ENCODE data around the gene TMIE.
"Not testable (repeated sequence)": the region's sequence is repeated elsewhere in the genome, so short reads cannot be mapped to it uniquely, and the experiment has no call there.

TMIE gene

DNA sequence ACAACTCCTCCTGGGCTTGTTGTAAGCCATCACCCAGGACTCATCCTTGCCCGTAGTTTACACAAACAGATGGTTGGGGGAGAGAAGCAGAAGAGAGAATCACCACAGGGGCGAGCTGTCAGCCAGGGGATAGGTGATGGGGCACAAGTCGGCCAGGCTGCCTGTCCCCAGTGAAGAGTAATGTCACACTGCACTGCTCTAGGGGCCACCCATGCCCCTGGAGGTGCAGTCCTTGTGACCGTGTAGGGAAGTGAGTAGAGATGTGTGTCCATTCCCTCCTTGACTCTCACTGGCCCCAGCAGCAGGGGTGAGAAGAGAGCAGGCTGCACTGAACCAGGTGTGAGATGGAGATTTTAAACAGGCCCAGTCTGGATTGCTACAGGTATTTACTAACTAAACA lies 33.6 kb downstream of the TMIE start:
- H3K36me3 Mint-ChIP-seq: no peaks in the 10 kb centered on the region
- H3K4me1 Mint-ChIP-seq (ENCODE audit: low read depth): no peaks in the 10 kb centered on the region
- no peak overlapping the region for H3K4me3 Mint-ChIP-seq
- no peak overlapping the region for H3K27ac Mint-ChIP-seq
- peaks cover 6% of the 10 kb centered on the region for H3K27me3 Mint-ChIP-seq
- no peaks in the 10 kb centered on the region for H3K9me3 Mint-ChIP-seq (ENCODE audit: low read depth)

DNA sequence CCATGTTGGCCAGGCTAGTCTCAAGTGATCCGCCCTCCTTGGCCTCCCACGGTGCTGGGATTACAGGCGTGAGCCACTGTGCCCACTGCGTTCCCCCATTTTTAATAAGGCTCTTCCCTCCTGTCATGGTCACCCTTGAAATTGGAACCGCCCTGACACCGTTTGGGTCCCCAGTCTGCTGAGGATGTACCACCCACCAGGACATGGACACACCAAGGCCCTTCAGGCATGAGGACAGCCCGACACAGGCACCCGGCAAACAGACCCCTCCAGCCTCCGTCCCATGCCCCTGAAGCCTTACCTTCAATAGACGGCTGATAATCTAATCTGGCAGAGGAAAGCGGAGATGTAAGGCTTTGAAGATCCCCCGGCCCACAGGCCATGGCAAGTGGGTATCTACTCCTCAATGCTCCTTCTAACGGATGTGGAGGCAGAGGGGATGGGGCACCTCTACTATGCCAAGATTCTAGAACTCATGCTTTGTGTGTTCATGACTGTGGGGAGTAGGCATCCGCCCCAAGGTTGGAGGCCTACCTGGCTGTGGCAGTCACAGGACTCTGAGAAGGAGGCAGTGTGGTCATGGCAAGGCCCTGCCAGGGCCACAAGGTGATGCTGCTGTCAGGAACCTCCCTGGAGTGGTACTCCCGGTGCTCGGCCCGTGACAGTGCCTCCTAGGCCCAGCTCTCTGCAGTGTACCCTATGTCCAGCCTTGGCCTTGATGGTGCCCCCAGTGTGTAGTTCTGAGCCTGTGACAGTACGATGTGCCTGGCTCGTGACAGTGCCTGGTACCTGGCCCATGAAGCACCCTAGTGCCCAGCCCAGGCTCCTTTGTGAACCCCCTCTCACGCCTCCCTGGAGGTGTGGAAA lies 35.0 kb downstream of the TMIE start:
- Mint-ChIP-seq H3K4me1 (ENCODE audit: low read depth) (no peaks in the 10 kb centered on the region), H3K27ac (no peak overlapping the region), H3K36me3 (no peaks in the 10 kb centered on the region), H3K4me3 (no peak overlapping the region), H3K9me3 (ENCODE audit: low read depth) (no peaks in the 10 kb centered on the region), H3K27me3 (peaks cover 3% of the 10 kb centered on the region)

GRCh38 chr3:46737329-46737731 lies 36.1 kb downstream of the TMIE start:
- Mint-ChIP-seq H3K4me1 (ENCODE audit: low read depth) (no peaks in the 10 kb centered on the region), H3K36me3 (no peaks in the 10 kb centered on the region), H3K27ac (no peak overlapping the region), H3K9me3 (ENCODE audit: low read depth) (no peaks in the 10 kb centered on the region), H3K27me3 (peaks cover 3% of the 10 kb centered on the region), H3K4me3 (no peak overlapping the region)

DNA sequence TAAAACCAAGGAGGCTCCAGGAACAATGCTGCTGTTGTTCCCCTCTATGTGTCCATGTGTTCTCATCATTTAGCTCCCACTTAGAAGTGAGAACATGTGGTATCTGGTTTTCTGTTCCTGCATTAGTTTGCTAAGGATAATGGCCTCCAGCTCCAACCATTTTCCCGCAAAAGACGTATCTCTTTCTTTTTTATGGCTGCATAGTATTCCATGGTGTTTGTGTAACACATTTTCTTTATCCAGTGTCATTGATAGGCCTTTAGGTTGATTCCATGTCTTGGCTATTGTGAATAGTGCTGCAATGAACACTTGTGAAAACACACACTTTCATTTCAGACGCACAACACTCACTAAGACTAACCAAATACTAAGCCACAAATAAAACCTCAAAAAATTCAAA lies 38.4 kb downstream of the TMIE start:
- not testable (repeated sequence) for H3K27me3 Mint-ChIP-seq; H3K27ac Mint-ChIP-seq; H3K9me3 Mint-ChIP-seq (ENCODE audit: low read depth); H3K4me1 Mint-ChIP-seq (ENCODE audit: low read depth); H3K36me3 Mint-ChIP-seq; H3K4me3 Mint-ChIP-seq

DNA sequence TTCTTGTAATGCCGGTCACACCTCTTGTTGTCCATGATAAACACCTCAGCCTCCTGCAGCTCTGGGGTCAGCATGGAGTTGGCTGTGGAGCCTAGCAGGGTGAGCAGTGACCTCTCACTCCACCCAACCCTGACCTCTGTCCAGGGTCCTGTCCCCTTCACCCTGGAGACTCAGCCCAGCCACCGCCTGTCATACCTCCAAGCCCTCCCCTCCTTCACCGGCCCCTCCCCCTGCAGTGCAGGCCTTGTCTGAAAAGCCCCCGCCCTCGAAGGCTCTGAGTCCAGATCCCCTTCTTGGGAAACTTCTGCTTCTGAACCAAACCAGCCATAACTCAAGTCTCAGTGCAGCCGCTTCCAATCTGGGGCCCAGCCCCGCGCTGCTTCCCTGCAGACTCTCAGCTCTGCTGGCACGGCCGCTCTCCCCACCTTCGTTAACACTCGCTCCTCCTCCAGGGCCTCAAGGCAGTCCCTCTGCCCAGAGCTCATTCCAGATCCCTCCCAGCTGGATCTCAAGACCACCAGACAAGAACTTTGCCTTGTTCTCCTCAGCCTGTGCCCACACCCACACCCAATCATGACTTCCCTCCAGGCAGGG lies 41.9 kb downstream of the TMIE start:
- H3K27ac Mint-ChIP-seq: no peak overlapping the region
- no peaks in the 10 kb centered on the region for H3K27me3 Mint-ChIP-seq
- H3K4me1 Mint-ChIP-seq (ENCODE audit: low read depth): no peaks in the 10 kb centered on the region
- H3K36me3 Mint-ChIP-seq: no peaks in the 10 kb centered on the region
- no peaks in the 10 kb centered on the region for H3K9me3 Mint-ChIP-seq (ENCODE audit: low read depth)
- no peak overlapping the region for H3K4me3 Mint-ChIP-seq

DNA sequence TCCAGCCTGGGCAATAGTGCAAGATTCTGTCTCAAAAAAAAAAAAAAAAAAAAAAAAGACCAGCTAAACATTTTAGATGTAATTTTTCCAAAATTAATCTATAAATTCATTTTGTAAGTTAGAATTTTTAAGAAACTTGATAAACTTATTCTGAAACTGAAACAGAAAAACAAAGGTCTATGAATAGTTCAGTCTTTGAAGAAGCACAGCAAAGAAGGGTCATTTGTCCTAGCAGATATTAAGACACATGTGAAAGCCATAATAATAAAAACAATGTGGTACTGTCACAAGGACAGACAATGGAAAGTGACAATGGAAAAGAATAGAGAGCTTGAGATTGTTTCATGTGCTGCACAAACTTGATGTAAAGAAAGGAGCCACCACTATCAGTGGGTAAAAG lies 45.5 kb downstream of the TMIE start:
- Mint-ChIP-seq H3K36me3 (no peaks in the 10 kb centered on the region), H3K9me3 (ENCODE audit: low read depth) (no peaks in the 10 kb centered on the region), H3K27me3 (no peaks in the 10 kb centered on the region), H3K27ac (no peak overlapping the region), H3K4me1 (ENCODE audit: low read depth) (no peaks in the 10 kb centered on the region), H3K4me3 (no peak overlapping the region)

DNA sequence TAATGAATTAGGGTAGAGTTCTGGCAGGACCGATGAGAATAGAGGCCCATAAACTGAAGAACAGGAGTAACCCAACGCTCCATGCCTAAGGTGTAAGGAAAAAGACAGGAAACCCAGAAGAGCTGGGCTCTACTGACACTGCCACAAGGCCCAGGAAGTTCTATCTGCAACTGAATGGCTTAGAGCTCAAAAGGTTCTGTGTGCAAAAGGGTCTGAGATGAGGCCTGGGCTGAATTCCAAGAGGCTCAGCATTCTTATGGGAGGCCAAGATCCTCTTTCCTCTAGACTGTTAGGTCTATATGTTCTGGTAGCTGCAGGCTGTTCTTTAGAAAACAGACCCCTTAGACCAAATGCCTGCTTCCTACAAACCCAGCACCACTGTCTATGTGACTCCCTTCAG lies 47.0 kb downstream of the TMIE start:
- Mint-ChIP-seq H3K4me1 (ENCODE audit: low read depth) (peaks cover 5% of the 10 kb centered on the region), H3K9me3 (ENCODE audit: low read depth) (no peaks in the 10 kb centered on the region), H3K4me3 (no peak overlapping the region), H3K36me3 (no peaks in the 10 kb centered on the region), H3K27me3 (no peaks in the 10 kb centered on the region), H3K27ac (no peak overlapping the region)

DNA sequence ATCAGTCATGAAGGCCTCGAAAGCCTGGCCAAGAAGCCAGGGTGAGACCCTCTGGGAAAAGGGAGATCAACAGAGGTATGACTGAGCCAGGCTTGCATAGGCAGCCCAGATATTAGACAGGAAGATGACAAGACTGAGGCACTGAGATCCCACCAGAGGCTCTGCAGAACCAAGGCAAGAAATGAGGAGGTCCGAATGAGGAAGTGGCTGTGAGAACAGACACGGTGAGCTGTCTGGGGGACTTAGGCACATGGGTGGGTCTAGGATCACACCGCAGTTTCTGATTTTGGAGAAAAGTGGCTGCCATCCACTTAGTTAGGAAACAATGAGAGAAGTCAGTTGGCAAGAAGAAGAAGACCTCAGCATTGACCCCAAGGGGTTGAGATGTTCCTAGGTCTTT lies 47.9 kb downstream of the TMIE start:
- Mint-ChIP-seq H3K27me3 (no peaks in the 10 kb centered on the region), H3K9me3 (ENCODE audit: low read depth) (no peaks in the 10 kb centered on the region), H3K27ac (no peak overlapping the region), H3K36me3 (no peaks in the 10 kb centered on the region), H3K4me1 (ENCODE audit: low read depth) (peaks cover 9% of the 10 kb centered on the region), H3K4me3 (no peak overlapping the region)

DNA sequence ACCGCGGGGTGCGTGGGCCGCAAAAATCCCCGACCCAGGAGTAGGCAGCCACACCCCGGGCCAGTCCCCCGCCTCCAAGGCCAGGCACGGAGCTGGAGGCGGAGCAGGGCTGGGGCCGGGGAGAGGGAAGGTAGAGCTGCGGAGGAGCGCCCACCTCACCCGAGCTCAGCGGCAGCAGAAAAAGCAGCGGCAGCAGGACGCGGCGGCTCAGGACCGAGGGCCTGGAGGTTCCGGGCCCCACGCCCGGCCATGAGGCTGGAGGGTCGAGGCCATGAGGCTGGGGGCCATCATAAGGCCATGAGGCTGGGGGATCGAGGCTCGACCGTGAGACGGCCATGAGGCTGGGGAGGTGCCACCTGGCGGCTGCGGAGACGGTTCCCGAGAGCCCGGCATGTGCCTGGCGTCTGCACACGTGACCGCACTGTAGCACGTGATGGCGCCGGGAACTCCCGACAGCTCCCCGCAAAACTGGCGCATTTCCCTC lies 49.4 kb downstream of the TMIE start:
- H3K9me3 Mint-ChIP-seq (ENCODE audit: low read depth): no peaks in the 10 kb centered on the region
- no peaks in the 10 kb centered on the region for H3K27me3 Mint-ChIP-seq
- H3K36me3 Mint-ChIP-seq: no peaks in the 10 kb centered on the region
- peaks cover 9% of the 10 kb centered on the region for H3K4me1 Mint-ChIP-seq (ENCODE audit: low read depth)
- no peak overlapping the region for H3K4me3 Mint-ChIP-seq
- H3K27ac Mint-ChIP-seq: no peak overlapping the region

DNA sequence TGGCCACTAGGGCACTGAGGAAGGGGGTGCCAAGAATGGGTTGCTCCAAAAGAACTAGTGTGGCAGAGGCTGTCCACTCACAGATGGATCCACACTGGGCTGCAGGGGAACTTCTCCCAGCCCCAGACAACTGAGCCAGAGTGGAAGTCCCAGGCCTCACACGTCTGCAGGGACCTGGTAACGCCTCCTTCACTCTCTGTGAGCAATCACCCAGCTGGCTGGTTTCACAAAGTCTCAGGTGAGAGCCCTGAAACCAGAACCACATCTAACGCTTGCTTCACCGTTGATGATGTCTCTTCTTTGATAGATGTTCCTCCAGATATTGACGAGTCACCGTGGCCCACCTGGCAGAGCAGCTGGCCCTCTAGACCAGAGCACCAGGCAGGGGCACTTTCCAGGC lies 51.9 kb downstream of the TMIE start:
- not testable (repeated sequence) for H3K27me3 Mint-ChIP-seq; H3K4me1 Mint-ChIP-seq (ENCODE audit: low read depth); H3K4me3 Mint-ChIP-seq; H3K9me3 Mint-ChIP-seq (ENCODE audit: low read depth); H3K36me3 Mint-ChIP-seq; H3K27ac Mint-ChIP-seq

DNA sequence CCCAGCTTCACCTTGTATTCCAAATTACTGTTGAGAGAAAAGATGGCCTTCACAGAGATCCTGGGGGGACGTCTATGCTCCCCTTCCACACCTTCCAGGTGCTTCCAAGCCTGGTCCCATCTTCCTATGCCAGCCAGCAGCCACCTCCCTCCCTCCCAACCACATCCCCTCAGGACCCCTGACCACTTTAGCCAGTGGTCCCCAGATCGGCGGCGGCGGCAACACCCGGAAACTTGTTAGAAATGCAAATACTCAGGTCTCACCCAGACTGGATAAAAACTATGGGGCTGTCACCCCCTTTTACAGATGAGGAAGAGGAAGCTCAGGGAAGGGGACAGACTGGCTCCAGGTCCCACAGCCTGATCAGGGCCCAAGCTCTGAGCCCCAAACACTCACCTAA lies 54.5 kb downstream of the TMIE start:
- no peak overlapping the region for H3K27ac Mint-ChIP-seq
- peaks cover 2% of the 10 kb centered on the region for H3K27me3 Mint-ChIP-seq
- H3K36me3 Mint-ChIP-seq: peaks cover 3% of the 10 kb centered on the region
- H3K4me3 Mint-ChIP-seq: no peak overlapping the region
- H3K9me3 Mint-ChIP-seq (ENCODE audit: low read depth): no peaks in the 10 kb centered on the region
- H3K4me1 Mint-ChIP-seq (ENCODE audit: low read depth): peaks cover 9% of the 10 kb centered on the region

DNA sequence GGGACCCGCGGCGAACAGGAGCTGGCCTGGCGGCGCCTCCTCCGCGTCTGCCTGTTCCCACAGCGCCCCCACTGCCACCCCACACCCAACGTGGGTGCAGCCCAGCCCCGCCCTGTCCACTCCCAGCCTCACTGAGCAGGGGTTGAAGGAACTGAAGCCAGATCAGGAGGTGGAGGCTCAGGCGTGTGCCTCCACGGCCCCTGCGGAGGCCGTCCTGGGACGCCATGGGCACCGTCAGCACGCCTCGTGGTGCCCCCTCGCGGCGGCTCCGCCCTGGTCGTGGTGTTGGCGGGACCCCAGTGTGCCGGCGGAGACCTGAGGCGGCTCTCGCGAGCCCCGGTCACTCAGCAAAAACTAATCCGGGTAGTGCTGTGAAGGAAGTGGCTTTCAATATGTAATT lies 55.5 kb downstream of the TMIE start:
- peaks cover 3% of the 10 kb centered on the region for H3K36me3 Mint-ChIP-seq
- peaks cover 9% of the 10 kb centered on the region for H3K4me1 Mint-ChIP-seq (ENCODE audit: low read depth)
- H3K27ac Mint-ChIP-seq: no peak overlapping the region
- H3K27me3 Mint-ChIP-seq: peaks cover 2% of the 10 kb centered on the region
- H3K9me3 Mint-ChIP-seq (ENCODE audit: low read depth): no peaks in the 10 kb centered on the region
- H3K4me3 Mint-ChIP-seq: no peak overlapping the region

- no peaks in the 10 kb centered on the region for H3K4me1 Mint-ChIP-seq (ENCODE audit: low read depth)
- no peak overlapping the region for H3K4me3 Mint-ChIP-seq
- peaks cover 5% of the 10 kb centered on the region for H3K27me3 Mint-ChIP-seq
- peaks cover 16% of the 10 kb centered on the region for H3K9me3 Mint-ChIP-seq (ENCODE audit: low read depth)
- peaks cover 14% of the 10 kb centered on the region for H3K36me3 Mint-ChIP-seq
- no peak overlapping the region for H3K27ac Mint-ChIP-seq
Observed at GRCh38 chr3:46759239-46760167, 58.3 kb downstream of the TMIE start.

All from activated naive CD8-positive, alpha-beta T cell (primary cell).